GM06990 (cell line): ENCODE measurements around the gene GALNT9.

ENCODE experiments used
- DNase-seq: peaks from one replicate; pipeline ENCODE4 v3.0.0-alpha.2; 2011; ENCODE audit not compliant: insufficient read length; ENCODE audit errors: extremely low read depth
- H3K27me3 ChIP-seq: replicated peaks from 2 replicates; pipeline ENCODE4 v1.6.0; 2011; ENCODE audit warnings: low read length; ENCODE audit not compliant: control insufficient read depth, insufficient read depth
- H3K36me3 ChIP-seq: 2 replicates; pipeline ENCODE4 v1.5.1; 2011; ENCODE audit warnings: low read length; ENCODE audit not compliant: control insufficient read depth, insufficient read depth
- H3K4me3 ChIP-seq: replicated peaks from 2 replicates; pipeline ENCODE4 v1.5.1; 2011; ENCODE audit warnings: low read depth, mild to moderate bottlenecking, control low read depth, low read length
- TF ChIP-seq, protein P1 (sequence below): IDR thresholded peaks from 2 replicates; pipeline ENCODE4 v1.5.1; 2011; ENCODE audit warnings: low read length, control low read depth, mild to moderate bottlenecking, inconsistent platforms; ENCODE audit not compliant: insufficient read depth, poor library complexity, severe bottlenecking

GALNT9 gene

GRCh38 chr12:132167611-132168310 is 161.6 kb downstream of the GALNT9 start:
- TF ChIP-seq, protein P1, sequence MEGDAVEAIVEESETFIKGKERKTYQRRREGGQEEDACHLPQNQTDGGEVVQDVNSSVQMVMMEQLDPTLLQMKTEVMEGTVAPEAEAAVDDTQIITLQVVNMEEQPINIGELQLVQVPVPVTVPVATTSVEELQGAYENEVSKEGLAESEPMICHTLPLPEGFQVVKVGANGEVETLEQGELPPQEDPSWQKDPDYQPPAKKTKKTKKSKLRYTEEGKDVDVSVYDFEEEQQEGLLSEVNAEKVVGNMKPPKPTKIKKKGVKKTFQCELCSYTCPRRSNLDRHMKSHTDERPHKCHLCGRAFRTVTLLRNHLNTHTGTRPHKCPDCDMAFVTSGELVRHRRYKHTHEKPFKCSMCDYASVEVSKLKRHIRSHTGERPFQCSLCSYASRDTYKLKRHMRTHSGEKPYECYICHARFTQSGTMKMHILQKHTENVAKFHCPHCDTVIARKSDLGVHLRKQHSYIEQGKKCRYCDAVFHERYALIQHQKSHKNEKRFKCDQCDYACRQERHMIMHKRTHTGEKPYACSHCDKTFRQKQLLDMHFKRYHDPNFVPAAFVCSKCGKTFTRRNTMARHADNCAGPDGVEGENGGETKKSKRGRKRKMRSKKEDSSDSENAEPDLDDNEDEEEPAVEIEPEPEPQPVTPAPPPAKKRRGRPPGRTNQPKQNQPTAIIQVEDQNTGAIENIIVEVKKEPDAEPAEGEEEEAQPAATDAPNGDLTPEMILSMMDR, result no peak
- Histone ChIP-seq H3K4me3 (no peak overlapping the region), H3K36me3 (no peaks in the 10 kb centered on the region), H3K27me3 (no peaks in the 10 kb centered on the region; the same call in 1 of the 2 replicates)
- no peak for DNase-seq

DNA sequence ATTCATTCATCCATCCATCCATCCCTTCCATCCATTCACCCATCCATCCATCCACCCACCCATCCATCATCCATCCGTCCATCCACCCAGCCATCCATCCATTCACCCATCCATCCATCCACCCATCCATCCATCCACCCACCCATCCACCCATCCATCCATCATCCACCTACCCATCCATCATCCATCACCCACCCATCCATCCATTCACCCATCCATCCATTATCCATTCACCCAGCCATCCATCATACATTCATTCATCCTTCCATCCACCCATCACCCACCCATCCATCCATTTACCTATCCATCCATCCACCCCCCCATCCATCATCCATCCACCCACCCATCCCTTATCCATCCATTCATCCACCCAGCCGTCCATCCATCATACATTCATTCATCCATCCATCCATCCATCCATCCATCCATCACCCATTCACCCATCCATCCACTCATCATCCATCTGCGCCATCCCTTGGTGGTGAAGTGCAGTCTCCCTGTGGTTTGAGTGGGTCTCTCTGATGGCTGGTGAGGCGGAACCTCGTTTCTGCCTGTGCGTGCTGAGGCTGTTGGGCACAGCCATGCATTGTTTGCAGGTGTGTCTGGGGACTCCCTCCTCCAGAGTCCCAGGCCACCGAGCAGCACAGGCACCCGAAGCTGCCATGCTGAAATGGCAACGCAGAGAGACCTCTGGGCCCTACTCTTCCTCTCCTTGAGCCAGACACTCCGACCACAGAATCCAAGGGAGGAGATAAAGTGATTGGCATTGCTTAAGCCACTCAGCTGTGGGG is 162.4 kb downstream of the GALNT9 start:
- no peak for DNase-seq
- TF ChIP-seq, protein P1, result no peak
- no peak overlapping the region for H3K4me3 ChIP-seq
- H3K36me3 ChIP-seq, result no peaks in the 10 kb centered on the region
- no peaks in the 10 kb centered on the region; the same call in 1 of the 2 replicates for H3K27me3 ChIP-seq

GRCh38 chr12:132166093-132166492 is 163.3 kb downstream of the GALNT9 start:
- Histone ChIP-seq H3K4me3 (no peak overlapping the region), H3K27me3 (no peaks in the 10 kb centered on the region), H3K36me3 (no peaks in the 10 kb centered on the region)
- DNase-seq, result no peak
- TF ChIP-seq, protein P1, result no peak

- TF ChIP-seq, protein P1, result no peak
- DNase-seq, result no peak
- Histone ChIP-seq H3K27me3 (no peaks in the 10 kb centered on the region), H3K4me3 (no peak overlapping the region), H3K36me3 (no peaks in the 10 kb centered on the region)
Observed at GRCh38 chr12:132165584-132165983, 163.8 kb downstream of the GALNT9 start.

DNA sequence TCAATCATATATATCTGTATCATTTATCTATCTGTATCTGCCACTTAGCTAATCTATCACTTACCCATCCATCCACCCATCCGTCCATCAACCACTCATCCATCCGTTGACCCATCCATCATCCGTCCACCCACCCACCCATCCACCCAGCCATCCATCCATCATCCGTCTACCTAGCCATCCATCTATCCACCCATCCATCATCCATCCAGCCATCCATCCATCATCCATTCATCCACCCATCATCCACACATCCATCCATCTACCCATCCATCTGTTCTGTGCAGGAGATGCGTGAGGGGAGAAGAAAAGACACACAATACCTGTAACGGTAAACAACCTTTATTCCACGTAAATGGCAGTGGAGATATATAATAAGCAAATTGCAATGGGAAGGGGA is 165.0 kb downstream of the GALNT9 start:
- TF ChIP-seq, protein P1, result no peak
- Histone ChIP-seq H3K27me3 (no peaks in the 10 kb centered on the region), H3K36me3 (no peaks in the 10 kb centered on the region), H3K4me3 (no peak overlapping the region)
- DNase-seq, result no peak
